ENCODE results near the gene NFE2.

Gene NFE2

GRCh38 chr12:54273981-54274380, 26.8 kb downstream of the NFE2 start (continued):
- TF ChIP-seq PRDM2 (tag by site-specific recombination; IDR thresholded peaks at IDR 0.05; ENCODE audit: borderline replicate concordance), result no peak
- TF ChIP-seq ZNF544 (tag by site-specific recombination; IDR thresholded peaks at IDR 0.05), result no peak

DNA sequence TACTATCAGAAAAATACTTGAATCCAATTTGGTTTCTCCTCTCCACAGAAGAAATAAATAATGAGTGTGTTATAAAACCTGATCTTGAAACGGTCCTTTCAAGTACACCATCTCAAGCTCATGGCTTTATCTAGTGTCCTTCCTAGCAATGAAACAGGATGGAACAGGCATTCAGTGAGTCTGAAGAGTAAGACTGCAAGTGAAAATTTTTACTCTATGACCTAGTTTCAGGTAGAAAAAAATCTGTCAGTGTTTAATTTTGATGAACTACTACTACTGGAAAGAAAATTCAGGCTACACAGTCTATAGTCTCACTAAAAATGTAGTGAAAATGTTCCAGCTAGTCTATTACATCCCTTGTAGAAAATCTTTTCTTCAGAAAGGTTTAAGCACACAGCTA, 28.6 kb downstream of the NFE2 start:
- H3K36me3 ChIP-seq (ENCODE audit: control insufficient read depth in 2 of 2, insufficient read depth in 1 of 2, low read length in 2 of 2), result peaks cover 8 to 13% of the 10 kb centered on the region in 2 experiments; a peak in 2 of 3 replicates
- no peak overlapping the region for H3K4me3 ChIP-seq (ENCODE audit: low read depth, low read length)
- ChIA-PET CTCF (interaction anchor here (0.7 to 1.9 kb wide), 7 partner anchors 9 to 88 kb away, joined by 3 to 7 read pairs (median 4); no protein-coding TSS in a partner anchor), POLR2A (interaction anchor here (0.5 to 3.5 kb wide), 2 partner anchors 13 to 82 kb away, joined by 3 to 17 read pairs; no protein-coding TSS in a partner anchor)
- H3K4me1 ChIP-seq (ENCODE audit: control insufficient read depth, insufficient read depth, low read length), result peaks cover 6% of the 10 kb centered on the region
- H3K9me3 ChIP-seq (ENCODE audit: control insufficient read depth, insufficient read depth, low read depth, low read length), result no peaks in the 10 kb centered on the region
- no peak overlapping the region for H3K27ac ChIP-seq (ENCODE audit: extremely low read depth, low read depth, low read length)
- TF ChIP-seq ZNF37A (tag by site-specific recombination; IDR thresholded peaks at IDR 0.05) (no peak), ZNF664 (tag by site-specific recombination; IDR thresholded peaks at IDR 0.05) (peak; percentile 96)

- CTCF ChIA-PET, result interaction anchor here (0.7 to 1.7 kb wide), 2 partner anchors 19 to 61 kb away, joined by 3 to 7 read pairs; no protein-coding TSS in a partner anchor
- POLR2A ChIA-PET, result interaction anchor here (3.5 to 4.0 kb wide), 2 partner anchors 10 to 11 kb away, joined by 17 to 19 read pairs; partner anchors contain the start of genes CBX5 and HNRNPA1
- Histone ChIP-seq H3K27ac (ENCODE audit: extremely low read depth, low read depth, low read length) (no peak overlapping the region), H3K4me3 (ENCODE audit: low read depth, low read length) (no peak overlapping the region), H3K9me3 (ENCODE audit: control insufficient read depth, insufficient read depth, low read depth, low read length) (no peaks in the 10 kb centered on the region), H3K4me1 (ENCODE audit: control insufficient read depth, insufficient read depth, low read length) (peaks cover 9% of the 10 kb centered on the region), H3K36me3 (ENCODE audit: control insufficient read depth in 2 of 2, insufficient read depth in 1 of 2, low read length in 2 of 2) (peaks cover 8 to 13% of the 10 kb centered on the region in 2 experiments; a peak in 2 of 3 replicates)
- TF ChIP-seq ZNF10 (tag by site-specific recombination; IDR thresholded peaks at IDR 0.05), result no peak
- TF ChIP-seq ZNF302 (tag by site-specific recombination; IDR thresholded peaks at IDR 0.05; ENCODE audit: low read depth), result no peak
- TF ChIP-seq ZNF549 (tag by site-specific recombination; IDR thresholded peaks at IDR 0.05), result no peak
Observed at GRCh38 chr12:54270345-54270744, 30.5 kb downstream of the NFE2 start.

- POLR2A ChIA-PET, result interaction anchor here (1.2 kb wide), 1 partner anchor 13 kb away, joined by 3 read pairs; the partner anchor contains the start of genes CBX5 and HNRNPA1
- CTCF ChIA-PET, result interaction anchor here (0.7 kb wide), 1 partner anchor 394 kb away, joined by 4 read pairs; no protein-coding TSS in a partner anchor
- H3K4me3 ChIP-seq (ENCODE audit: low read depth, low read length), result no peak overlapping the region
- no peaks in the 10 kb centered on the region for H3K9me3 ChIP-seq (ENCODE audit: control insufficient read depth, insufficient read depth, low read depth, low read length)
- H3K27ac ChIP-seq (ENCODE audit: extremely low read depth, low read depth, low read length), result no peak overlapping the region
- no peaks in the 10 kb centered on the region; a peak in 1 of 3 replicates for H3K36me3 ChIP-seq (ENCODE audit: control insufficient read depth in 2 of 2, insufficient read depth in 1 of 2, low read length in 2 of 2)
- H3K4me1 ChIP-seq (ENCODE audit: control insufficient read depth, insufficient read depth, low read length), result peaks cover 18% of the 10 kb centered on the region
- no peak for TF ChIP-seq ZNF518A (tag by site-specific recombination; conservative IDR thresholded peaks at IDR 0.05; ENCODE audit: low read depth)
- TF ChIP-seq PRDM6 (tag by site-specific recombination; IDR thresholded peaks at IDR 0.05), result peak; percentile 51; the same call in 1 of the 2 replicates
- TF ChIP-seq ZNF626 (tag by site-specific recombination; IDR thresholded peaks at IDR 0.05), result no peak
- TF ChIP-seq IKZF3 (tag by site-specific recombination; IDR thresholded peaks at IDR 0.05), result peak; percentile 38; the same call in 1 of the 2 replicates
Observed at GRCh38 chr12:54266852-54267251, 34.0 kb downstream of the NFE2 start.

Data from HEK293 (cell line).